ENCODE data around the gene C9orf40. TPM values are rescaled to one million over a fixed set of nuclear protein-coding genes. Genes with fewer than 3 reads are reported as not detected.

The C9orf40 gene
- total RNA-seq, 4 donors from 2014 or later, result 4.2 to 5.9 (median 5.2) TPM

- WGBS, 2 donors, result 92 to 100% methylated on average over 2 of the region's 2 CpGs
- Histone ChIP-seq H3K4me1 (peaks cover 0 to 16% (median 0%) of the 10 kb centered on the region in 4 donors), H3K36me3 (no peaks in the 10 kb centered on the region), H3K27ac (no peak overlapping the region), H3K27me3 (no peaks in the 10 kb centered on the region), H3K4me3 (no peak overlapping the region), H3K9me3 (no peaks in the 10 kb centered on the region)
- no peak for DNase-seq (ENCODE audit: low spot score in 2 of 2)
- TF ChIP-seq EP300 (IDR thresholded peaks at IDR 0.05) (no peak), CTCF (IDR thresholded peaks at IDR 0.05) (no peak), POLR2A (IDR thresholded peaks at IDR 0.05) (no peak)
Observed at GRCh38 chr9:74948937-74949336, 3.8 kb downstream of the C9orf40 start.

GRCh38 chr9:74946686-74947085, 6.0 kb downstream of the C9orf40 start:
- Histone ChIP-seq H3K27me3 (no peaks in the 10 kb centered on the region), H3K36me3 (no peaks in the 10 kb centered on the region), H3K4me1 (peaks cover 0 to 5% (median 0%) of the 10 kb centered on the region in 4 donors), H3K4me3 (no peak overlapping the region), H3K27ac (no peak overlapping the region), H3K9me3 (no peaks in the 10 kb centered on the region)
- no peak for DNase-seq (ENCODE audit: low spot score in 2 of 2)
- no peak for TF ChIP-seq EP300 (IDR thresholded peaks at IDR 0.05)

GRCh38 chr9:74942801-74943200, 9.9 kb downstream of the C9orf40 start:
- TF ChIP-seq POLR2A (IDR thresholded peaks at IDR 0.05) (no peak), EP300 (IDR thresholded peaks at IDR 0.05) (no peak), CTCF (IDR thresholded peaks at IDR 0.05) (no peak)
- H3K36me3 ChIP-seq, result no peaks in the 10 kb centered on the region
- no peaks in the 10 kb centered on the region for H3K27me3 ChIP-seq
- no peak for DNase-seq (ENCODE audit: low spot score in 2 of 2)
- no peak overlapping the region for H3K4me3 ChIP-seq
- WGBS, 2 donors, result 74 to 83% methylated on average over 3 of the region's 3 CpGs
- H3K27ac ChIP-seq, result no peak overlapping the region
- no peaks in the 10 kb centered on the region for H3K4me1 ChIP-seq
- H3K9me3 ChIP-seq, result no peaks in the 10 kb centered on the region

- Histone ChIP-seq H3K4me3 (no peak overlapping the region), H3K36me3 (no peaks in the 10 kb centered on the region), H3K4me1 (no peaks in the 10 kb centered on the region), H3K27ac (no peak overlapping the region), H3K9me3 (no peaks in the 10 kb centered on the region), H3K27me3 (no peaks in the 10 kb centered on the region)
- 76 to 77% methylated on average over 4 of the region's 4 CpGs for WGBS, 2 donors
- no peak for DNase-seq (ENCODE audit: low spot score in 2 of 2)
- TF ChIP-seq EP300 (IDR thresholded peaks at IDR 0.05) (no peak), CTCF (IDR thresholded peaks at IDR 0.05) (no peak), POLR2A (IDR thresholded peaks at IDR 0.05) (no peak)
Observed at GRCh38 chr9:74940600-74940999, 12.1 kb downstream of the C9orf40 start.

GRCh38 chr9:74935008-74935407, 17.7 kb downstream of the C9orf40 start:
- Histone ChIP-seq H3K4me3 (no peak overlapping the region), H3K27me3 (no peaks in the 10 kb centered on the region), H3K9me3 (peaks cover 0 to 11% (median 0%) of the 10 kb centered on the region in 4 donors), H3K36me3 (no peaks in the 10 kb centered on the region), H3K4me1 (no peaks in the 10 kb centered on the region), H3K27ac (no peak overlapping the region)
- DNase-seq (ENCODE audit: low spot score in 2 of 2), result no peak
- WGBS, 2 donors, result 69 to 88% methylated on average over 8 of the region's 8 CpGs
- TF ChIP-seq EP300 (IDR thresholded peaks at IDR 0.05), result no peak
- no peak for TF ChIP-seq POLR2A (IDR thresholded peaks at IDR 0.05)
- TF ChIP-seq CTCF (IDR thresholded peaks at IDR 0.05), result no peak

GRCh38 chr9:74921737-74922136, 31.0 kb downstream of the C9orf40 start:
- H3K27ac ChIP-seq, result no peak overlapping the region
- H3K36me3 ChIP-seq, result no peaks in the 10 kb centered on the region
- no peak for DNase-seq (ENCODE audit: low spot score in 2 of 2)
- no peaks in the 10 kb centered on the region for H3K9me3 ChIP-seq
- no peaks in the 10 kb centered on the region for H3K4me1 ChIP-seq
- WGBS, 2 donors, result 53 to 97% methylated on average over 1 of the region's 1 CpG
- H3K27me3 ChIP-seq, result no peaks in the 10 kb centered on the region
- H3K4me3 ChIP-seq, result no peak overlapping the region
- TF ChIP-seq POLR2A (IDR thresholded peaks at IDR 0.05), result no peak
- no peak for TF ChIP-seq EP300 (IDR thresholded peaks at IDR 0.05)
- TF ChIP-seq CTCF (IDR thresholded peaks at IDR 0.05), result no peak
